ENCODE data around the gene SHKBP1. TPM values are rescaled to one million over a fixed set of nuclear protein-coding genes. Genes with fewer than 3 reads are reported as not detected.

The SHKBP1 gene
- total and polyA plus RNA-seq, 2 experiments from 2014 or later: 63.6 to 83.4 TPM

- H3K27me3 ChIP-seq: peaks cover 67% of the 10 kb centered on the region
- no peak for TF ChIP-seq CTCF (IDR thresholded peaks at IDR 0.05; ENCODE audit: low read depth, low read length)
Measured at GRCh38 chr19:40552848-40553247, 23.8 kb upstream of the SHKBP1 start.

GRCh38 chr19:40553885-40554857 lies 22.5 kb upstream of the SHKBP1 start:
- Histone ChIP-seq H3K36me3 (no peaks in the 10 kb centered on the region), H3K4me3 (no peak overlapping the region), H3K27me3 (peaks cover 60% of the 10 kb centered on the region), H3K4me1 (ENCODE audit: low read depth) (no peaks in the 10 kb centered on the region), H3K9me3 (ENCODE audit: low read depth) (no peaks in the 10 kb centered on the region), H3K27ac (no peak overlapping the region)
- DNase-seq (ENCODE audit: low read depth in 1 of 2, low spot score in 1 of 2): no peak
- no peak for TF ChIP-seq CTCF (IDR thresholded peaks at IDR 0.05; ENCODE audit: low read depth, low read length)

More at GRCh38 chr19:40552848-40553247, 23.8 kb upstream of the SHKBP1 start:
- H3K4me3 ChIP-seq: no peak overlapping the region
- no peaks in the 10 kb centered on the region for H3K36me3 ChIP-seq
- no peaks in the 10 kb centered on the region for H3K9me3 ChIP-seq (ENCODE audit: low read depth)
- no peak overlapping the region for H3K27ac ChIP-seq
- H3K4me1 ChIP-seq (ENCODE audit: low read depth): no peaks in the 10 kb centered on the region
- DNase-seq (ENCODE audit: low read depth in 1 of 2, low spot score in 1 of 2): no peak

- no peaks in the 10 kb centered on the region for H3K36me3 ChIP-seq
- peaks cover 75% of the 10 kb centered on the region for H3K27me3 ChIP-seq
- no peaks in the 10 kb centered on the region for H3K9me3 ChIP-seq (ENCODE audit: low read depth)
- no peak overlapping the region for H3K27ac ChIP-seq
- H3K4me3 ChIP-seq: no peak overlapping the region
- DNase-seq (ENCODE audit: low read depth in 1 of 2, low spot score in 1 of 2): no peak
- H3K4me1 ChIP-seq (ENCODE audit: low read depth): no peaks in the 10 kb centered on the region
- TF ChIP-seq CTCF (IDR thresholded peaks at IDR 0.05; ENCODE audit: low read depth, low read length): no peak
Measured at GRCh38 chr19:40555978-40556689, 20.5 kb upstream of the SHKBP1 start.

GRCh38 chr19:40556953-40557530 lies 19.6 kb upstream of the SHKBP1 start:
- H3K36me3 ChIP-seq: no peaks in the 10 kb centered on the region
- DNase-seq (ENCODE audit: low read depth in 1 of 2, low spot score in 1 of 2): no peak
- no peaks in the 10 kb centered on the region for H3K4me1 ChIP-seq (ENCODE audit: low read depth)
- H3K27me3 ChIP-seq: peaks cover 83% of the 10 kb centered on the region
- no peaks in the 10 kb centered on the region for H3K9me3 ChIP-seq (ENCODE audit: low read depth)
- no peak overlapping the region for H3K27ac ChIP-seq
- no peak overlapping the region for H3K4me3 ChIP-seq
- no peak for TF ChIP-seq CTCF (IDR thresholded peaks at IDR 0.05; ENCODE audit: low read depth, low read length)

GRCh38 chr19:40559394-40559793 lies 17.3 kb upstream of the SHKBP1 start:
- H3K4me3 ChIP-seq: no peak overlapping the region
- no peak for DNase-seq (ENCODE audit: low read depth in 1 of 2, low spot score in 1 of 2)
- no peak overlapping the region for H3K27ac ChIP-seq
- no peaks in the 10 kb centered on the region for H3K4me1 ChIP-seq (ENCODE audit: low read depth)
- no peak for TF ChIP-seq CTCF (IDR thresholded peaks at IDR 0.05; ENCODE audit: low read depth, low read length)
- peaks cover 79% of the 10 kb centered on the region for H3K27me3 ChIP-seq
- no peaks in the 10 kb centered on the region for H3K36me3 ChIP-seq
- no peaks in the 10 kb centered on the region for H3K9me3 ChIP-seq (ENCODE audit: low read depth)

All from cardiac muscle cell (in vitro differentiated cells and primary cell).